Mesothelial cell of epicardium (in vitro differentiated cells): ENCODE data around the gene NCOA7. TPM values are rescaled to one million over a fixed set of nuclear protein-coding genes. Genes with fewer than 3 reads are reported as not detected.
"Not testable (repeated sequence)": the region's sequence is repeated elsewhere in the genome, so short reads cannot be mapped to it uniquely, and the experiment has no call there.

Experiments
- DNase-seq, 2 experiments: peaks; one replicate each; pipeline ENCODE4 v3.0.0; 2021; ENCODE audit warnings: low spot score in 2 of 2; ENCODE audit not compliant: unreplicated experiment in 2 of 2
- H3K27ac Mint-ChIP-seq: 2 replicates; pipeline ENCODE4 v1.8.0; 2021; ENCODE audit warnings: mixed read lengths
- H3K27me3 Mint-ChIP-seq: 2 replicates; pipeline ENCODE4 v1.8.0; 2021; ENCODE audit warnings: low read depth, mixed read lengths
- H3K36me3 Mint-ChIP-seq: 2 replicates; pipeline ENCODE4 v1.8.0; 2021; ENCODE audit warnings: mixed read lengths
- H3K4me1 Mint-ChIP-seq: 2 replicates; pipeline ENCODE4 v1.8.0; 2021; ENCODE audit warnings: mixed read lengths
- H3K4me3 Mint-ChIP-seq: 2 replicates; pipeline ENCODE4 v1.8.0; 2021; ENCODE audit warnings: mild to moderate bottlenecking, moderate library complexity, mixed read lengths
- H3K9me3 Mint-ChIP-seq: 2 replicates; pipeline ENCODE4 v1.8.0; 2021; ENCODE audit warnings: mixed read lengths
- total RNA-seq: library from RNA; stranded (reverse); gene quantifications from 3 replicates; pipeline ENCODE4 v1.2.1, GENCODE V29; 2021
- TF ChIP-seq, protein P1 (sequence below): fragments of 200-600 bp; sonication (generic); IDR thresholded peaks from one replicate; pipeline ENCODE4 v1.5.0; 2021; ENCODE audit warnings: antibody characterized with exemption; ENCODE audit not compliant: unreplicated experiment

The NCOA7 gene
- total RNA-seq, 1 donor from 2014 or later: 52.4 TPM

DNA sequence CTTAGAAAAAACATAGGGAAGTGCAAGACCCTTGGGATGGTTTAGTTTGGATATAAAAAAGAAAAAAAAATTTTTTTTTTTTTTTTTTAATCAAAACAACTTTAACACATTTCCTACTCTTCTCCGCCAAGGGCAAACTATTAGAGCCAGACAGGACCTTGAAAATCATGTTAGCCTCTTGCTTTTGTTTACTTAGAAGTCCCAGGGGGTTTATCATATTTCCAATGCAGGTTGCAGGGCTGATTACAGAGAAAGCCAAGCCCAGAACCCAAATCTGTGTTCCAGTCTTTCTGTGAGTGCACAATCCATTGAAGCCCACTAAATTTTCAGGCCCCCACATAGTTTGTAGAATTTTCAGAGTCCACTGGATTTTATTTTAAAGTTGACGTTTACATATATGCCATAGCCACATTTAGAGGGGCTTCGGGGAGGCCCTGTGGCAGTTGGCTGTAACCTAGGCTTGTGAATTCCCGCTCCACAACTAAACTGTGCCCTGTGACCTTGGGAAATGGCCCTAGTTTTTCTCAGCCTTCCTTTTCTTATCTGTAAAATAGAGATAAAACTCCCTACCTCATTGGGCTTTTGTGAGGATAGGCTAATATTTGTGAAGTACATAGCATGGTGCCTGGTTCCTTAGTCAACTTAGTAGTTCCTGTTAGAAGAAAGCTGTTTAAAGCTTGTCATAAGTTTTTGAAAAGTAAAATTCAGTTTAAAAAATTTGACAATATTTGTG lies 55.7 kb downstream of the NCOA7 start:
- Mint-ChIP-seq H3K9me3 (peaks cover 4% of the 10 kb centered on the region), H3K36me3 (peaks cover 3% of the 10 kb centered on the region), H3K4me1 (peaks cover 2% of the 10 kb centered on the region), H3K27me3 (no peaks in the 10 kb centered on the region), H3K27ac (no peak overlapping the region), H3K4me3 (no peak overlapping the region)
- TF ChIP-seq, protein P1, sequence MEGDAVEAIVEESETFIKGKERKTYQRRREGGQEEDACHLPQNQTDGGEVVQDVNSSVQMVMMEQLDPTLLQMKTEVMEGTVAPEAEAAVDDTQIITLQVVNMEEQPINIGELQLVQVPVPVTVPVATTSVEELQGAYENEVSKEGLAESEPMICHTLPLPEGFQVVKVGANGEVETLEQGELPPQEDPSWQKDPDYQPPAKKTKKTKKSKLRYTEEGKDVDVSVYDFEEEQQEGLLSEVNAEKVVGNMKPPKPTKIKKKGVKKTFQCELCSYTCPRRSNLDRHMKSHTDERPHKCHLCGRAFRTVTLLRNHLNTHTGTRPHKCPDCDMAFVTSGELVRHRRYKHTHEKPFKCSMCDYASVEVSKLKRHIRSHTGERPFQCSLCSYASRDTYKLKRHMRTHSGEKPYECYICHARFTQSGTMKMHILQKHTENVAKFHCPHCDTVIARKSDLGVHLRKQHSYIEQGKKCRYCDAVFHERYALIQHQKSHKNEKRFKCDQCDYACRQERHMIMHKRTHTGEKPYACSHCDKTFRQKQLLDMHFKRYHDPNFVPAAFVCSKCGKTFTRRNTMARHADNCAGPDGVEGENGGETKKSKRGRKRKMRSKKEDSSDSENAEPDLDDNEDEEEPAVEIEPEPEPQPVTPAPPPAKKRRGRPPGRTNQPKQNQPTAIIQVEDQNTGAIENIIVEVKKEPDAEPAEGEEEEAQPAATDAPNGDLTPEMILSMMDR: no peak
- DNase-seq: no peak

- H3K9me3 Mint-ChIP-seq: peaks cover 19% of the 10 kb centered on the region
- H3K27ac Mint-ChIP-seq: not testable (repeated sequence)
These were observed 57.5 kb downstream of the NCOA7 start for GRCh38 chr6:125848286-125848685.

GRCh38 chr6:125850361-125850760 lies 59.6 kb downstream of the NCOA7 start:
- no peak overlapping the region for H3K4me3 Mint-ChIP-seq
- no peaks in the 10 kb centered on the region for H3K27me3 Mint-ChIP-seq
- TF ChIP-seq, protein P1: no peak
- H3K36me3 Mint-ChIP-seq: peaks cover 16% of the 10 kb centered on the region
- no peak overlapping the region for H3K27ac Mint-ChIP-seq
- peaks cover 9% of the 10 kb centered on the region for H3K4me1 Mint-ChIP-seq
- H3K9me3 Mint-ChIP-seq: peaks cover 22% of the 10 kb centered on the region
- no peak for DNase-seq

More at GRCh38 chr6:125848286-125848685, 57.5 kb downstream of the NCOA7 start:
- peaks cover 16% of the 10 kb centered on the region for H3K36me3 Mint-ChIP-seq
- not testable (repeated sequence) for H3K4me1 Mint-ChIP-seq, DNase-seq, H3K27me3 Mint-ChIP-seq, H3K4me3 Mint-ChIP-seq

- Mint-ChIP-seq H3K4me3 (no peak overlapping the region), H3K27me3 (no peaks in the 10 kb centered on the region), H3K27ac (no peak overlapping the region), H3K4me1 (peaks cover 9% of the 10 kb centered on the region), H3K9me3 (peaks cover 22% of the 10 kb centered on the region), H3K36me3 (peaks cover 16% of the 10 kb centered on the region)
- TF ChIP-seq, protein P1: no peak
- no peak for DNase-seq
These were observed 61.8 kb downstream of the NCOA7 start for GRCh38 chr6:125852587-125852986.

DNA sequence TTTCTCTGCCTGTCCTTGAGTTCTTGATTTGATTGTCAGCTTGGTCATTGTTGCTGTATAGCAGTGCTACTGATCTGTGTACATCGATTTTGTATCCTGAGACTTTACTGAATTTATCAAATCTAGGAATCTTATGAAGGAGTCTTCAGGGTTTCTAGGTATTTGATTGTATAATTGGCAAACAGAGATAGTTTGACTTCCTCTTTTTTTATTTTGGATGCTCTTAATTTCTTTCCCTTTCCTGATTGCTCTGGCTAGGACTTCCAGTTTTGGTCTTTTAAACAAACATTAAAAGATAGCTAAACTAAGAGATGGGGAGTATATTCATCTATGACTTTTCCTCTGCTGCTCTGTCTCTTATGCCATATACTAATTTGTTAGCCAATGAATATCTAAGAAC lies 62.4 kb downstream of the NCOA7 start:
- H3K9me3 Mint-ChIP-seq: peaks cover 19% of the 10 kb centered on the region
- no peaks in the 10 kb centered on the region for H3K27me3 Mint-ChIP-seq
- H3K4me1 Mint-ChIP-seq: peaks cover 9% of the 10 kb centered on the region
- no peak overlapping the region for H3K27ac Mint-ChIP-seq
- TF ChIP-seq, protein P1: no peak
- peaks cover 13% of the 10 kb centered on the region for H3K36me3 Mint-ChIP-seq
- no peak overlapping the region for H3K4me3 Mint-ChIP-seq
- DNase-seq: no peak

DNA sequence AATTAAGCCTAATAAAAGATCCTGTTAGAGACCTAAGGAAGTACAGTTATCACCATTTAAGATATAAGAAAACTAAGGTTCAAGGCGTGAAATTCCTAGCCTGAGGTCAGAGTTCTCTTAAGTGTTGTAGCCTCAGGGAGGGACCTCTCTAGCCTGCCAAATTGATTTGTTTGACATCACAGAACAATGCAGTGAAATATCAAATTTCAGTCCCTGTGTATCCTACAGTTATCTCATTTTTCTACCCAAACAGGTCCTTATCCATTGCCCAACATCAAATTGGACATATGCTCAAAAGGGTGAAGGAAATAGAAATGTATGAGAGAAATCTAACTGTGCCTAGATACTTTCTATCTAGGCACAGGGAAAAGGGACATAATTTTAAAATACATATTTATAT lies 63.0 kb downstream of the NCOA7 start:
- H3K27ac Mint-ChIP-seq: no peak overlapping the region
- peaks cover 13% of the 10 kb centered on the region for H3K36me3 Mint-ChIP-seq
- no peak for DNase-seq
- H3K27me3 Mint-ChIP-seq: no peaks in the 10 kb centered on the region
- no peak overlapping the region for H3K4me3 Mint-ChIP-seq
- peaks cover 9% of the 10 kb centered on the region for H3K4me1 Mint-ChIP-seq
- TF ChIP-seq, protein P1: no peak
- peaks cover 19% of the 10 kb centered on the region for H3K9me3 Mint-ChIP-seq
